ENCODE results near the gene VDAC2.

VDAC2 gene

GRCh38 chr10:75260990-75261389, 50.4 kb downstream of the VDAC2 start:
- Histone ChIP-seq H3K36me3 (ENCODE audit: control insufficient read depth in 4 of 4, insufficient read depth in 4 of 4, low read length in 3 of 4) (no peaks in the 10 kb centered on the region), H3K4me1 (ENCODE audit: control extremely low read depth in 1 of 4, control insufficient read depth in 4 of 4, insufficient read depth in 4 of 4, low read length in 3 of 4) (peaks cover 0 to 7% (median 2%) of the 10 kb centered on the region in 4 experiments), H3K27me3 (replicated peaks in 2 of 5; ENCODE audit: control insufficient read depth in 4 of 5, insufficient read depth in 5 of 5, low read length in 4 of 5) (no peaks in the 10 kb centered on the region), H3K9me3 (ENCODE audit: control extremely low read depth in 1 of 5, control insufficient read depth in 4 of 5, insufficient read depth in 2 of 5, low read depth in 1 of 5, low read length in 4 of 5) (peaks cover 0 to 4% (median 0%) of the 10 kb centered on the region in 5 experiments), H3K27ac (ENCODE audit: insufficient read depth in 1 of 2, low read depth in 1 of 2, low read length in 2 of 2, poor library complexity in 1 of 2, severe bottlenecking in 2 of 2) (no peak overlapping the region), H3K4me3 (ENCODE audit: control insufficient read depth in 1 of 7, extremely low read depth in 1 of 7, insufficient read depth in 4 of 7, low read depth in 2 of 7, low read length in 6 of 7) (no peak overlapping the region)
- POLR2A ChIA-PET: no interaction called here
- no peak for DNase-seq
- 50% methylated on average over 2 of the region's 3 CpGs for WGBS (ENCODE audit: insufficient coverage)
- CTCF ChIA-PET: interaction anchor here (0.9 kb wide), 1 partner anchor 9 kb away, joined by 3 read pairs; no protein-coding TSS in a partner anchor

GRCh38 chr10:75261813-75262705, 51.5 kb downstream of the VDAC2 start:
- H3K4me3 ChIP-seq (ENCODE audit: control insufficient read depth in 1 of 7, extremely low read depth in 1 of 7, insufficient read depth in 4 of 7, low read depth in 2 of 7, low read length in 6 of 7): no peak overlapping the region
- no peaks in the 10 kb centered on the region for H3K36me3 ChIP-seq (ENCODE audit: control insufficient read depth in 4 of 4, insufficient read depth in 4 of 4, low read length in 3 of 4)
- WGBS (ENCODE audit: insufficient coverage): 93% methylated on average over 22 of the region's 25 CpGs
- no peak overlapping the region for H3K27ac ChIP-seq (ENCODE audit: insufficient read depth in 1 of 2, low read depth in 1 of 2, low read length in 2 of 2, poor library complexity in 1 of 2, severe bottlenecking in 2 of 2)
- CTCF ChIA-PET: interaction anchor here (0.9 kb wide), 1 partner anchor 8 kb away, joined by 3 read pairs; no protein-coding TSS in a partner anchor
- H3K4me1 ChIP-seq (ENCODE audit: control extremely low read depth in 1 of 4, control insufficient read depth in 4 of 4, insufficient read depth in 4 of 4, low read length in 3 of 4): peaks cover 0 to 12% (median 5%) of the 10 kb centered on the region in 4 experiments
- POLR2A ChIA-PET: no interaction called here
- peaks cover 0 to 4% (median 0%) of the 10 kb centered on the region in 5 experiments for H3K9me3 ChIP-seq (ENCODE audit: control extremely low read depth in 1 of 5, control insufficient read depth in 4 of 5, insufficient read depth in 2 of 5, low read depth in 1 of 5, low read length in 4 of 5)
- no peaks in the 10 kb centered on the region for H3K27me3 ChIP-seq (replicated peaks in 2 of 5; ENCODE audit: control insufficient read depth in 4 of 5, insufficient read depth in 5 of 5, low read length in 4 of 5)
- no peak for DNase-seq

- Histone ChIP-seq H3K4me1 (ENCODE audit: control extremely low read depth in 1 of 4, control insufficient read depth in 4 of 4, insufficient read depth in 4 of 4, low read length in 3 of 4) (peaks cover 0 to 12% (median 5%) of the 10 kb centered on the region in 4 experiments), H3K27ac (ENCODE audit: insufficient read depth in 1 of 2, low read depth in 1 of 2, low read length in 2 of 2, poor library complexity in 1 of 2, severe bottlenecking in 2 of 2) (no peak overlapping the region), H3K9me3 (ENCODE audit: control extremely low read depth in 1 of 5, control insufficient read depth in 4 of 5, insufficient read depth in 2 of 5, low read depth in 1 of 5, low read length in 4 of 5) (peaks cover 0 to 4% (median 0%) of the 10 kb centered on the region in 5 experiments), H3K36me3 (ENCODE audit: control insufficient read depth in 4 of 4, insufficient read depth in 4 of 4, low read length in 3 of 4) (no peaks in the 10 kb centered on the region), H3K4me3 (ENCODE audit: control insufficient read depth in 1 of 7, extremely low read depth in 1 of 7, insufficient read depth in 4 of 7, low read depth in 2 of 7, low read length in 6 of 7) (no peak overlapping the region), H3K27me3 (replicated peaks in 2 of 5; ENCODE audit: control insufficient read depth in 4 of 5, insufficient read depth in 5 of 5, low read length in 4 of 5) (no peaks in the 10 kb centered on the region)
- WGBS (ENCODE audit: insufficient coverage): 88% methylated on average over 1 of the region's 1 CpG
- CTCF ChIA-PET: interaction anchor here (1.8 kb wide), 1 partner anchor 17 kb away, joined by 4 read pairs; no protein-coding TSS in a partner anchor
- POLR2A ChIA-PET: no interaction called here
- no peak for DNase-seq
Observed at GRCh38 chr10:75263806-75264205, 53.2 kb downstream of the VDAC2 start.

- ChIA-PET POLR2A (no interaction called here), CTCF (no interaction called here)
- Histone ChIP-seq H3K4me1 (ENCODE audit: control extremely low read depth in 1 of 4, control insufficient read depth in 4 of 4, insufficient read depth in 4 of 4, low read length in 3 of 4) (peaks cover 0 to 12% (median 5%) of the 10 kb centered on the region in 4 experiments), H3K9me3 (ENCODE audit: control extremely low read depth in 1 of 5, control insufficient read depth in 4 of 5, insufficient read depth in 2 of 5, low read depth in 1 of 5, low read length in 4 of 5) (peaks cover 0 to 2% (median 0%) of the 10 kb centered on the region in 5 experiments), H3K4me3 (ENCODE audit: control insufficient read depth in 1 of 7, extremely low read depth in 1 of 7, insufficient read depth in 4 of 7, low read depth in 2 of 7, low read length in 6 of 7) (peak overlapping the region in 1 of 7 experiments; percentile 7), H3K27ac (ENCODE audit: insufficient read depth in 1 of 2, low read depth in 1 of 2, low read length in 2 of 2, poor library complexity in 1 of 2, severe bottlenecking in 2 of 2) (no peak overlapping the region), H3K36me3 (ENCODE audit: control insufficient read depth in 4 of 4, insufficient read depth in 4 of 4, low read length in 3 of 4) (no peaks in the 10 kb centered on the region), H3K27me3 (replicated peaks in 2 of 5; ENCODE audit: control insufficient read depth in 4 of 5, insufficient read depth in 5 of 5, low read length in 4 of 5) (no peaks in the 10 kb centered on the region)
- peak in 2 of 3 donors; percentile 48 to 61 for DNase-seq
- 10% methylated on average over 6 of the region's 6 CpGs for WGBS (ENCODE audit: insufficient coverage)
Observed at GRCh38 chr10:75265856-75266255, 55.3 kb downstream of the VDAC2 start.

- no peak overlapping the region for H3K27ac ChIP-seq (ENCODE audit: insufficient read depth in 1 of 2, low read depth in 1 of 2, low read length in 2 of 2, poor library complexity in 1 of 2, severe bottlenecking in 2 of 2)
- DNase-seq: no peak
- no peak overlapping the region for H3K4me3 ChIP-seq (ENCODE audit: control insufficient read depth in 1 of 7, extremely low read depth in 1 of 7, insufficient read depth in 4 of 7, low read depth in 2 of 7, low read length in 6 of 7)
- no peaks in the 10 kb centered on the region for H3K27me3 ChIP-seq (replicated peaks in 2 of 5; ENCODE audit: control insufficient read depth in 4 of 5, insufficient read depth in 5 of 5, low read length in 4 of 5)
- 96% methylated on average over 5 of the region's 5 CpGs for WGBS (ENCODE audit: insufficient coverage)
- peaks cover 0 to 10% (median 5%) of the 10 kb centered on the region in 4 experiments for H3K4me1 ChIP-seq (ENCODE audit: control extremely low read depth in 1 of 4, control insufficient read depth in 4 of 4, insufficient read depth in 4 of 4, low read length in 3 of 4)
- CTCF ChIA-PET: interaction anchor here (1.5 kb wide), 1 partner anchor 14 kb away, joined by 4 read pairs; no protein-coding TSS in a partner anchor
- POLR2A ChIA-PET: no interaction called here
- no peaks in the 10 kb centered on the region for H3K9me3 ChIP-seq (ENCODE audit: control extremely low read depth in 1 of 5, control insufficient read depth in 4 of 5, insufficient read depth in 2 of 5, low read depth in 1 of 5, low read length in 4 of 5)
- H3K36me3 ChIP-seq (ENCODE audit: control insufficient read depth in 4 of 4, insufficient read depth in 4 of 4, low read length in 3 of 4): no peaks in the 10 kb centered on the region
Observed at GRCh38 chr10:75266945-75267344, 56.3 kb downstream of the VDAC2 start.

DNA sequence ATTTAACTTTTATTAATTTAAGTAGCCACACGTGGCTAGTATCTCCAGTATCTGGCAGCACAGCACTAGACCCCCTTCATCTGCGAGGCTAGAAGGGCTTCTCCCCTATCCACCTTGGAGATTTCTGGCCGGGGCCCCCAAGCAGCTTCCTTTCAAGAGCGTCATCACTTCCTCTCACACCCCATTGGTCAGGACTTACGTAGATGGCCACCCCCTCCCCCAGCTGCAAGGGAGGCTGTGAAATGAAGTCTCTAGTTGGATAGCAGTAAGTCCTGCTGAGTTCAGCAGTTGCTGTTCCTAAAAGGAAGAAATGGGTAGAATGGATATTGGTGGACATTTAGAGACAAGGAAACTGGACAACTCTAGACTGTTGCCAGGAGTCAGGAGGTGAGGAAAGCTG, 59.0 kb downstream of the VDAC2 start:
- no peak overlapping the region for H3K27ac ChIP-seq (ENCODE audit: insufficient read depth in 1 of 2, low read depth in 1 of 2, low read length in 2 of 2, poor library complexity in 1 of 2, severe bottlenecking in 2 of 2)
- H3K27me3 ChIP-seq (replicated peaks in 2 of 5; ENCODE audit: control insufficient read depth in 4 of 5, insufficient read depth in 5 of 5, low read length in 4 of 5): no peaks in the 10 kb centered on the region
- CTCF ChIA-PET: interaction anchor here (1.3 kb wide), 1 partner anchor 8 kb away, joined by 3 read pairs; no protein-coding TSS in a partner anchor
- WGBS (ENCODE audit: insufficient coverage): 89% methylated on average over 5 of the region's 5 CpGs
- H3K4me3 ChIP-seq (ENCODE audit: control insufficient read depth in 1 of 7, extremely low read depth in 1 of 7, insufficient read depth in 4 of 7, low read depth in 2 of 7, low read length in 6 of 7): no peak overlapping the region
- H3K36me3 ChIP-seq (ENCODE audit: control insufficient read depth in 4 of 4, insufficient read depth in 4 of 4, low read length in 3 of 4): no peaks in the 10 kb centered on the region
- no peak for DNase-seq
- H3K9me3 ChIP-seq (ENCODE audit: control extremely low read depth in 1 of 5, control insufficient read depth in 4 of 5, insufficient read depth in 2 of 5, low read depth in 1 of 5, low read length in 4 of 5): no peaks in the 10 kb centered on the region
- POLR2A ChIA-PET: no interaction called here
- peaks cover 0 to 10% (median 5%) of the 10 kb centered on the region in 4 experiments for H3K4me1 ChIP-seq (ENCODE audit: control extremely low read depth in 1 of 4, control insufficient read depth in 4 of 4, insufficient read depth in 4 of 4, low read length in 3 of 4)

- POLR2A ChIA-PET: no interaction called here
- H3K4me3 ChIP-seq (ENCODE audit: control insufficient read depth in 1 of 7, extremely low read depth in 1 of 7, insufficient read depth in 4 of 7, low read depth in 2 of 7, low read length in 6 of 7): no peak overlapping the region
- H3K4me1 ChIP-seq (ENCODE audit: control extremely low read depth in 1 of 4, control insufficient read depth in 4 of 4, insufficient read depth in 4 of 4, low read length in 3 of 4): peaks cover 0 to 13% (median 4%) of the 10 kb centered on the region in 4 experiments
- H3K9me3 ChIP-seq (ENCODE audit: control extremely low read depth in 1 of 5, control insufficient read depth in 4 of 5, insufficient read depth in 2 of 5, low read depth in 1 of 5, low read length in 4 of 5): no peaks in the 10 kb centered on the region
- no peak for DNase-seq
- CTCF ChIA-PET: interaction anchor here (0.7 kb wide), 1 partner anchor 174 kb away, joined by 3 read pairs; no protein-coding TSS in a partner anchor
- H3K27ac ChIP-seq (ENCODE audit: insufficient read depth in 1 of 2, low read depth in 1 of 2, low read length in 2 of 2, poor library complexity in 1 of 2, severe bottlenecking in 2 of 2): no peak overlapping the region
- H3K36me3 ChIP-seq (ENCODE audit: control insufficient read depth in 4 of 4, insufficient read depth in 4 of 4, low read length in 3 of 4): no peaks in the 10 kb centered on the region
- H3K27me3 ChIP-seq (replicated peaks in 2 of 5; ENCODE audit: control insufficient read depth in 4 of 5, insufficient read depth in 5 of 5, low read length in 4 of 5): no peaks in the 10 kb centered on the region
- 100% methylated on average over 5 of the region's 5 CpGs for WGBS (ENCODE audit: insufficient coverage)
Observed at GRCh38 chr10:75272094-75272493, 61.5 kb downstream of the VDAC2 start.
